Amniotic epithelial cell (primary cell): ENCODE results near the gene MGAT4A.
"Not testable (repeated sequence)": the region's sequence is repeated elsewhere in the genome, so short reads cannot be mapped to it uniquely, and the experiment has no call there.

Source experiments
- DNase-seq: peaks from one replicate; pipeline ENCODE4 v3.0.0-alpha.2; 2010; ENCODE audit warnings: low read depth

Gene MGAT4A

GRCh38 chr2:98607104-98607503, 123.8 kb downstream of the MGAT4A start:
- no peak for DNase-seq

- DNase-seq: no peak
Observed at GRCh38 chr2:98606431-98606830, 124.5 kb downstream of the MGAT4A start.

- no peak for DNase-seq
Observed at GRCh38 chr2:98605076-98605475, 125.9 kb downstream of the MGAT4A start.

- no peak for DNase-seq
Observed at GRCh38 chr2:98604547-98604946, 126.4 kb downstream of the MGAT4A start.

GRCh38 chr2:98601532-98602132, 129.3 kb downstream of the MGAT4A start:
- DNase-seq: peak; percentile 58

- DNase-seq: peak; percentile 67
Observed at GRCh38 chr2:98598781-98599428, 132.0 kb downstream of the MGAT4A start.

GRCh38 chr2:98594665-98595064, 136.3 kb downstream of the MGAT4A start:
- not testable (repeated sequence) for DNase-seq

GRCh38 chr2:98592565-98592964, 138.4 kb downstream of the MGAT4A start:
- DNase-seq: no peak

GRCh38 chr2:98589489-98589888, 141.4 kb downstream of the MGAT4A start:
- DNase-seq: no peak

- no peak for DNase-seq
Observed at GRCh38 chr2:98588880-98589431, 142.0 kb downstream of the MGAT4A start.

- DNase-seq: no peak
Observed at GRCh38 chr2:98586551-98587140, 144.3 kb downstream of the MGAT4A start.

- DNase-seq: no peak
Observed at GRCh38 chr2:98585386-98585785, 145.5 kb downstream of the MGAT4A start.

GRCh38 chr2:98583816-98584618, 146.9 kb downstream of the MGAT4A start:
- DNase-seq: no peak

GRCh38 chr2:98583276-98583675, 147.7 kb downstream of the MGAT4A start:
- DNase-seq: no peak

GRCh38 chr2:98582523-98582922, 148.4 kb downstream of the MGAT4A start:
- DNase-seq: no peak

GRCh38 chr2:98580656-98581284, 150.2 kb downstream of the MGAT4A start:
- DNase-seq: no peak

- no peak for DNase-seq
Observed at GRCh38 chr2:98579926-98580325, 151.0 kb downstream of the MGAT4A start.

GRCh38 chr2:98578231-98578630, 152.7 kb downstream of the MGAT4A start:
- DNase-seq: no peak

GRCh38 chr2:98577313-98577712, 153.6 kb downstream of the MGAT4A start:
- DNase-seq: no peak

GRCh38 chr2:98576666-98577312, 154.1 kb downstream of the MGAT4A start:
- no peak for DNase-seq

GRCh38 chr2:98573426-98573825, 157.5 kb downstream of the MGAT4A start:
- no peak for DNase-seq
